SIG-M5 treated with dmso at 0.1 percent for 504 hours (cell line): ENCODE results near the gene NOP16.

Source experiments
- DNase-seq: peaks from one replicate; lab custom pipeline; 2025; ENCODE audit not compliant: unreplicated experiment; lab: John Stamatoyannopoulos, UW

Gene NOP16

GRCh38 chr5:176361437-176362232, 26.8 kb downstream of the NOP16 start, which contains the start of gene KIAA1191:
KIAA1191 (minus strand) TSS chr5:176361764; CDS start chr5:176359508, 2,256 bp downstream.
- DNase-seq: peak; percentile 93

GRCh38 chr5:176360894-176361436, 27.4 kb downstream of the NOP16 start:
- no peak for DNase-seq

DNA sequence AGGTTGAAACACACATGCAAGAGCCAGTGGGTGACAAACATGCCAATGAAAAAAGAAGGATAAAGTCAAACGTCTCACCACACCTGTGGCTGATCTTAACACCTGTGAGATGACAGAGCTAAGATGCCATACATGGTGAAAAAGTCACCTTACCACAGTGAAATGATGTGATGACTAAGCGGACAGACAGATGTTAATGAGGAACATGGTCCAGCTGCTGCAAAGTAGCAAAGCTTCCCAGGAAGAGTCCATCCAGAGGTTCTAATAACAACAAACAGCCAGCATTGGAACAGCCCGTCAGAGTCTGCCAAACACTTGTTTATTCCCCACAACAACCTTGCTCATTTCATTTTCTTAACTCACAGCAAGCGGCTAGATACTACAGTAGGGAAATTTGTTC, 28.7 kb downstream of the NOP16 start:
- DNase-seq: no peak

DNA sequence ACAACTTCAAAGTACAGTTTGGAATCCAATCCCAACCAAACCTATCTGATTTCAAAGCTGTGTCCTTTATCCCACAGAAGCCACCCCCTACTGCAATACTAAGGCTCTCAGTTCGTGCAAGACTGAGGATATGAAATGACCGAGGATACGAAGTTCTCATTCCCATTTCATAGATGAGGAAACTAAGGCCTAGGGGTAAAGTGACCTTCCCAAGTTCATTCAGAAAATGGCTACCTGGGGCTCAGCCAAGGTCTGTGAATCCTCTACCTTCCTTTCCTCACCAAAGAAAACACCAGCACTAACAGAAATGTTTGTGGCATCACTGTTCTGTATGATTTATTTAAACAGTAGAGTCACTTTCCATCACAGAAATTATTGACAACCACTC, 32.2 kb downstream of the NOP16 start:
- DNase-seq: no peak

DNA sequence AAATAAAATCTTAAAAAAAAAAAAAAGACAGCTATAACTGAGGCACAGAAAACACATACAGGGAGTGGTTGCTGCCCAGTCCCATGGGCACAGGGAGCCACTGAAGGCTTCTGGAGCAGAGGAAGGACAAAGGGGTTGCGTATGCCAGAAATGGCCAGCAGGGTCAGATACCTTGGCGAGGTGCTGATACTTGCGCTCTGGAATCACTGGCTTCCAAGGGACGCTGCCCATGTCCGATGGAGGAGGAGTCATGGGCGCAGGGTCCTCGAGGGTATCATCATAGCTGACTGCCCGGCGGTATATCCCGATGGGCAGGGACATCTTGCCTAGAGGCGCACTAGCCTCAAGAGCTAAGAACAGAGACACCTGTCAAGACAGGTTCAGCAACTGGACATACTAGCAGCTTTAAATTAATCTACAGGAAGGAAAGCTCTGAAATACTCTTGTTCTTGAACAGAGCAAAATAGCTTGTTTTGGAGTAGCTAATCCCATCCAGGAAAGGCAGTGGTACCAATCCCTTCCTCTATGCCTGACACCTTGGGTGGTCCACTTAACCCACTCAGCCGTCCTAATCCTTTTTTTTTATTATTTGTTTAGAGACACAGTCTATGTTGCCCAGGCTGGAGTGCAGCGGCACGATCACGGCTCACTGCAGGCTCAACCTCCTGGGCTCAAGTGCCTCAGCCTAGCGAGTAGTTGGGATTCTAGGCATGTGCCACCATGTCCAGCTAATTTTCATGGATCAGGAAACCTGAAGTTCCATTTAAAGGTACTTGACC, 32.8 kb downstream of the NOP16 start:
- DNase-seq: no peak

DNA sequence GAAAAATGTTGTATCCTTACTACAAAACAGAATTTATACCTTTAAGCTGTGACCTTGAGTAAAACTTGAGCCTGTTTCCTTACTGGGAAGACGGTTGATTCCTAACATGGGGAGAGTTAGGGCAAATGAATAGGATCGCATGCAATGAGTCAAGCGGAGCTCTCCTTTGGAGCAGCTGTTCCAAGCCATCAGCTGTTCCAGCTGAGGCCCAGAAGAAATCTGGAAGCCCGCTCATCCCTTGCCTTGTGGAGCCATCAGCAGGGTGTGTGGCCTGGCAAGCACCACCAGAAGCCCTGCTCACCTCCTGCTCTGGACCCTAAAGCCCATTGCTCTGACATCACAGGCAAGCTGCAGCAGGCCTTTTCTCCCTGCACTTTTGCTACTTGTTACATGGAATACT, 34.9 kb downstream of the NOP16 start:
- DNase-seq: no peak

- no peak for DNase-seq
Measured at GRCh38 chr5:176352116-176352878, 36.1 kb downstream of the NOP16 start.

DNA sequence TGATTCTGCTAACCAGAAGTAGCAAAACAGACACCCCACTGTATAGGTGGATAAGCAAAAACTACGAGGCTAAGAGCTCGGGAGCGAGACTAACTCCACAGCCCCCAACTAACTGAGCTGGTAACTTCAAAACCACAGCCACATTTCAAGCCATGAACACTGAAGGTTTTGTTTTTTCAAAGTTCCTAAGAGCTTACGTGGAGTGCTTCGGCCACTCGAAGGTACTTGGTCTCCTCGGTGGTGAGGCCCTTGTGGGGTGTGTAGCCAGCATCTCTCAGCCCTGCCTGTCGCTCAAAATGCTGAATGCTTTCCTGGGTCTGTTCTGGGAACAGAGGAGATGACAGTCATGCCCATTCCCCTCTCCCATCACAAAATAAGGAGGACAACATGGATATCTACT, 38.0 kb downstream of the NOP16 start:
- DNase-seq: no peak

DNA sequence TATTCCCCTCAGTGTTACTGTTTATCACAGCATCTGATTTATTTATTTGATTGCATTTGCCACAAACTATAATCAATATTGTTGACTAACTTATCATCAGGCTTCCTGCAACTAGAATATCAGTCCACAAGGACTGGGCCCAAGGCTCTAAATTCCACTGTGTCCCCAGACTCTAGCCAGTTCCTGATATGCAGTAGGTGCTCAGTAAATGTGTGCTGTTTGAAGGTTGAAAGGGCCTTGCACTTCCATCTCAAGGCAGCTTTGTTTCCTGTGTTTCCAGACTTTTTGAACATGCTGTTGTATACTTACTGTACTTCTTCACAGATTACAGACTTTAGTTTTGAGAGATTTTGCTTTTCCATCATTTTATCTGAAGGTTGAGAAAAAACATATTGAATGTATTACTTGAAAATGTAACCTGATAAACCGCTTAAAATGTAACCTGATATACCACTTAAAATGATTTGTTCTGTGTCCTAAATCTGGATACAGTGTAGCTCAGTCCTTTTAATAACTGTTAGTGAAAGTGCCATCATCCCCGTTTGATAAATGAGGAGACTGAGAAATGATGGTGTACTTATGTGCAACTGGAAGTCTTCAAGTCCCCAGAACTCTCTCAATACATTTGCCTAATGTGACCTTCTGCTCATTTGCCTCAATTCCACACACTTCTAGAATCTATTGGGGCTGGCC, 45.5 kb downstream of the NOP16 start:
- no peak for DNase-seq

- DNase-seq: no peak
Measured at GRCh38 chr5:176342158-176342483, 46.3 kb downstream of the NOP16 start.

DNA sequence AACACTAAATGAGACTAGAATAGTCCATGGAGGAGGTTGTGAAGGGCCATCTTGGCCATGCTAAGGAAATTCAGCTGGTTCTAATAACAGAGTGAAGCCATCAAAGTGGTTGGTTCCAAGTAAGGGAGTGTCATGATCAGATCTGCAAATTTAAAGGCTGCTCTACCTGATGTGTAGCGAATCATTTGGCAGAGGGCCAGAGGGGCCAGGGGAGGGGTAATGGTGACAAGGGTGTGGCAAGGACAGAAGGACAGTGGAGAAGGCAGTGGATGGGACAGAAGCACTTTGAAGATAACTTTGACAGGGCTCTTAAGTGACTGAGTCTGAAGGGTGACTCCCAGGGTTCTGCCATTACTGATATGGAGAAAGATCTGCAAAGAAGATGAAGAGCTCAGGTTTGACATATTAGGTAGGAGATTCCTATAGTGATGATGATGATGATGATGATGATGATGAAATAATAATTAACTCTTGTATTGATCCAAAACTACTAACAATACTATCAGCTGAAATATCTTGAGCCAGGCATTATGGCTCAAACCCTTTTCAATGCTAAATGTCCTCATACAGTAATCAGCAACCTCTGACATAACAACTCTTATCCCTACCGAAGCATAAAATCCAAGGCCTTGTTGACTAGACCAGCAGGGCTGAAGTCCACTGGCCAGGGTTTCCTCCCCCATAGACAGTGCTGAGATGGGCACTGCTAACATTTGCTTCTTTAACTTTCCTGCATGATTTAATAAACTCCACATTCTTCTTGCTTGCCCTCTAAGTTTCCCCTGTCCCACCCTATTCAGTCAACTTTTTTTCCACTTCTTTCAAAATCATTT, 46.9 kb downstream of the NOP16 start:
- no peak for DNase-seq

DNA sequence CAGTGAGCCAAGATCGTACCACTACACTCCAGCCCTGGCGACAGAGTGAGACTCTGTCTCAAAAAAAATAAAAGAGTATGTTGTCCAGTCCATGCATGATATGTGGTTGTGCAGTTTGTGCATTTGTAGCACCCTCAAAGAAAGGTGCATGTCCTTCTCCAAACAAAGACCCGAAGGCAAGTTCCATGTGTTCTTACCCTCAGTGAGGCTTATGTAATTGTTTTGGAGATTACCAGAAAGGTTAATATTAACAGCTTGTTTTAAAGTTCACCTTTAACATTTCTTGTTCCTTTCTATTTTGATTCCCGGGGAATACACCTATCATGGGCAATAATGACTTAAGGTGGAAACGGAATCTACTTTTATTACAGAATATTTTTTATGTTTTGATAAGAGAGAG, 49.1 kb downstream of the NOP16 start:
- no peak for DNase-seq

- DNase-seq: no peak
Measured at GRCh38 chr5:176337913-176338312, 50.5 kb downstream of the NOP16 start.

- DNase-seq: no peak
Measured at GRCh38 chr5:176334031-176334770, 54.2 kb downstream of the NOP16 start.
